Posterior cingulate gyrus (tissue), 11 donors: Measurements from ENCODE around the gene CLTB.

ENCODE experiments used
- DNase-seq, 10 donors: peaks; one replicate each; pipeline versions ENCODE4 v3.0.0 to v3.0.0-alpha.2; 2020 to 2021; ENCODE audit warnings: mixed read lengths in 3 of 10
- intact Hi-C: fragments of 100-400 bp; cut with DNase I; formaldehyde crosslinking; loops from one replicate; pipeline ENCODE4 v1.15.1; 2023

The CLTB gene

GRCh38 chr5:176362233-176362490 is 54.2 kb downstream of the CLTB start:
- no peak for DNase-seq
- intact Hi-C loops, result no loop called here

- DNase-seq, result peak; percentile 91 to 99 (median 96)
- intact Hi-C loops, result loop anchor here (1.0 kb wide), 1 partner anchor 28 kb away; no protein-coding TSS in a partner anchor
Measured at GRCh38 chr5:176361437-176362232, 54.7 kb downstream of the CLTB start, which contains the start of gene KIAA1191. Gene KIAA1191 (minus strand): TSS chr5:176361764. CDS start chr5:176359508, 2,256 bp downstream.

GRCh38 chr5:176360894-176361436 is 55.4 kb downstream of the CLTB start:
- intact Hi-C loops, result loop anchor here (1.0 kb wide), 1 partner anchor 28 kb away; no protein-coding TSS in a partner anchor

GRCh38 chr5:176359658-176360057 is 56.7 kb downstream of the CLTB start:
- intact Hi-C loops, result no loop called here
- no peak for DNase-seq

More at GRCh38 chr5:176360894-176361436, 55.4 kb downstream of the CLTB start:
- peak in 4 of 10 donors; percentile 21 to 84 (median 51) for DNase-seq

GRCh38 chr5:176356179-176356566 is 60.2 kb downstream of the CLTB start:
- intact Hi-C loops, result no loop called here
- no peak for DNase-seq

- DNase-seq, result no peak
- intact Hi-C loops, result no loop called here
Measured at GRCh38 chr5:176355400-176356178, 60.8 kb downstream of the CLTB start.

- no peak for DNase-seq
- intact Hi-C loops, result no loop called here
Measured at GRCh38 chr5:176353533-176353932, 62.8 kb downstream of the CLTB start.

- no peak for DNase-seq
- intact Hi-C loops, result no loop called here
Measured at GRCh38 chr5:176352116-176352878, 64.0 kb downstream of the CLTB start.

- intact Hi-C loops, result no loop called here
- no peak for DNase-seq
Measured at GRCh38 chr5:176350416-176350815, 65.9 kb downstream of the CLTB start.

GRCh38 chr5:176342766-176343458 is 73.4 kb downstream of the CLTB start:
- intact Hi-C loops, result no loop called here
- DNase-seq, result no peak
